Measurements from ENCODE around the gene HOXA6. TPM values are rescaled to one million over a fixed set of nuclear protein-coding genes. Genes with fewer than 3 reads are reported as not detected.

HOXA6 gene
- total RNA-seq, 1 experiment from 2014 or later: 3.7 TPM

DNA sequence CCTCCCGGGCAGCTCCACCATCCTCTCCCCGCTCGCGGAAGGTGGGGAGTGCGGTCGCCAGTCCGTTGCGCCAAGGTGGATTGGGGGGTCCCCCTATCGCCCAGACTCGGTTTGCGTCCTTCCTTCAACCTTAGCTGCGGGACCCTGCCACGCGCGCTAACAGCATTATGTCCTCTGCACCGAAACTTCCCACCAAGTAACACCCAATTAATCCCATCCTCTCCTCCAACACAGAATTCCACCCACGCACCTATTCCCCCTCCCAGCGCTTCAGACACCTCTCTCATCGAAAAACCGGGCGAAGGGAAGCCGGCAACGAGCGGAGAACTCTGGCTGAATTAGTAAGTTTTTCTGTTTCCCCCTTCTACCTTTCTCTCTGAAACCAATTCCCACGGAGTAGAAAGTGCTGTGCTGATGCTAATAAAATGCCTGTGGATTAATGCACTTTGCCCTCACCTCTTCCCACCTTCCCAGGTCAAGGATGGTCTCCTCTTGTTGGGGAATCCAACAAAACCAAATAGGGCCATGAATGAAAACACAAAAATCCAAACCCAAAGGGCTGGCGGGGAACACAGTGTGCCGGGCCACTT, 3.9 kb upstream of the HOXA6 start:
- DNase-seq (ENCODE audit: low read depth): peak; percentile 18

DNA sequence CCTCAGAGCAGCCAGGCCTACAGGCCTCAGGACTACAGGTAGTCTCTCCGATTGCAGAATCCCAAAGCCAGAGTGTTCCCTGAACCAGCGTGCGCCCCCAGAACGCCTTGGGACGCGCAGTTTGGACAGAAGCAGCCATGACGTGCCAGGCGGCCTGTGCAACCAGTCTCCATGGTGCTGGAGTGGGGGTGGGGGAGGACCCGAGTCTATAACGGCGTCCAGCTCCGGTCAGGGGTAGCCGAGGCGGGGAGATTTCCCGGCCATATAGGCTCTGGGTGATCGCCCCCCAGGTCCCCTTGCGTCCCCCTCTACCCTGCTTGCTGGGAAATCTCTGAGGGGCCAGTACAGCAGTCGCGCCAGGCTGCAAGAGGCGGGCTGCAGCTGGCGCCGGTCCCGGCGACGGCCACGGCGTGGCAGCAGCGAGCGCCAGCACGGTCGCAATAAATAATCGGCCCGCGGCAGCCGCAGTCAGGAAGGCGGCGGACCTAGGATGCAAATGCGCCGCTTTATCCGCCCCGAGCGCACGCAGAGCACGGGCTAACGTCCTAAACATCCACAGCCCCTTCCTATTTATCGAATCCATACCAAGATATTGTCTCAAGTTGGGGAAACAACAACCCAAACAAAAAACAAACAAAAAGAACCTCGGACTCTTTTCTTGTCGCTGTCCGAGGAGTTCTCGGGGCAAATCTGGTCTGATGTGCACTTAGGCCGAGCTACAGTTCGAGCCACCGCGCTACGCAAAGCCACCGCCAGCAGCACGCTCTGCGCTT, 3.2 kb upstream of the HOXA6 start:
- peak; percentile 78 for DNase-seq (ENCODE audit: low read depth)

GRCh38 chr7:27149842-27150567, 2.4 kb upstream of the HOXA6 start:
- DNase-seq (ENCODE audit: low read depth): peak; percentile 45

GRCh38 chr7:27148756-27149641, 1.4 kb upstream of the HOXA6 start:
- peak; percentile 72 for DNase-seq (ENCODE audit: low read depth)

- DNase-seq (ENCODE audit: low read depth): peak; percentile 55
These were observed 619 bp upstream of the HOXA6 start for GRCh38 chr7:27148031-27148755.

- DNase-seq (ENCODE audit: low read depth): no peak
These were observed 929 bp downstream of the HOXA6 start for GRCh38 chr7:27146491-27147198.

GRCh38 chr7:27145914-27146412, 1.6 kb downstream of the HOXA6 start:
- DNase-seq (ENCODE audit: low read depth): no peak

GRCh38 chr7:27145165-27145913, 2.2 kb downstream of the HOXA6 start:
- DNase-seq (ENCODE audit: low read depth): no peak

GRCh38 chr7:27144781-27145164, 2.8 kb downstream of the HOXA6 start:
- no peak for DNase-seq (ENCODE audit: low read depth)

GRCh38 chr7:27143950-27144780, 3.4 kb downstream of the HOXA6 start:
- DNase-seq (ENCODE audit: low read depth): no peak

DNA sequence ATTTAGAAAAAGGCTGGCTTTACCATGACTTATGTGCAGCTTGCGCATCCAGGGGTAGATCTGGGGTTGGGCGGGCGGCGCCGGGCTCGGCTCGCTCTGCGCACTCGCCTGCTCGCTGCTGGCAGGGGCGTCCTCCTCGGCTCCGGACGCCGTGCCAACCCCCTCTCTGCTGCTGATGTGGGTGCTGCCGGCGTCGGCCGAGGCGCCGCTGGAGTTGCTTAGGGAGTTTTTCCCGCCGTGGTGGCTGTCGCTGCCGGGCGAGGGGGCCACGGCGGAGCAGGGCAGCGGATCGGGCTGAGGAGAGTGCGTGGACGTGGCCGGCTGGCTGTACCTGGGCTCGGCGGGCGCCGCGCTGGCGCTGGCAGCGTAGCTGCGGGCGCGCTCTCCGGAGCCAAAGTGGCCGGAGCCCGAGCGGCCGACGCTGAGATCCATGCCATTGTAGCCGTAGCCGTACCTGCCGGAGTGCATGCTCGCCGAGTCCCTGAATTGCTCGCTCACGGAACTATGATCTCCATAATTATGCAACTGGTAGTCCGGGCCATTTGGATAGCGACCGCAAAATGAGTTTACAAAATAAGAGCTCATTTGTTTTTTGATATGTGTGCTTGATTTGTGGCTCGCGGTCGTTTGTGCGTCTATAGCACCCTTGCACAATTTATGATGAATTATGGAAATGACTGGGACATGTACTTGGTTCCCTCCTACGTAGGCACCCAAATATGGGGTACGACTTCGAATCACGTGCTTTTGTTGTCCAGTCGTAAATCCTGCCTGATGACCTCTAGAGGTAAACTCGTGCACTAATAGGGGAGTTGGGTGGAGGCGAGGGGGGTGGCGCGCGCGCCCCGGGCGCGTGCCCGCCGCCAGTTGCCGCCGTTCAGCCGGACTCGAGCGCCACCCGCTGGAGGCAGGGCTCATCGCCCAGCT, 4.3 kb downstream of the HOXA6 start, which contains the start of gene HOXA5:
Gene HOXA5 (minus strand): TSS at position 659 of the 927 bp plus-strand sequence. CDS start 74 bp downstream, at position 585.
- DNase-seq (ENCODE audit: low read depth): peak; percentile 89

DNA sequence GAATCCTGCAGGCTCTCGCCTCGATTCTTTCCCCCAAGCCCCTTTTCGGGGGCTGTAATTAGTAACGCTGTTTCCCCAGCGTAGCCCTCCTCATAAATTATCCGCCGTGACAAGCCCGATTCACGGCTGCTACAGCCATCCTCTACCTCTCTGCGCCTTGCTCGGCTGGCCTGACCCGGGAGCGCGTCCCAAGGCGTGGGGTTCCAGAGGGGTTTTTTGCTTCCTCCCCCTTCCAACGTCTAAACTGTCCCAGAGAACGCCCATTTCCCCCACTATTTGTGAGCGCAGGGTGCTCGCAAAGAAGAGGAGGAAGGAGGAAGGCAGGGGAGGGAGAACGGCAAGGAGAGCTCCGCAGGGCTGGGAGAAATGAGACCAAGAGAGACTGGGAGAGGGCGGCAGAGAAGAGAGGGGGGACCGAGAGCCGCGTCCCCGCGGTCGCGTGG, 5.0 kb downstream of the HOXA6 start:
- no peak for DNase-seq (ENCODE audit: low read depth)

- no peak for DNase-seq (ENCODE audit: low read depth)
These were observed 5.5 kb downstream of the HOXA6 start for GRCh38 chr7:27141923-27142579.

DNA sequence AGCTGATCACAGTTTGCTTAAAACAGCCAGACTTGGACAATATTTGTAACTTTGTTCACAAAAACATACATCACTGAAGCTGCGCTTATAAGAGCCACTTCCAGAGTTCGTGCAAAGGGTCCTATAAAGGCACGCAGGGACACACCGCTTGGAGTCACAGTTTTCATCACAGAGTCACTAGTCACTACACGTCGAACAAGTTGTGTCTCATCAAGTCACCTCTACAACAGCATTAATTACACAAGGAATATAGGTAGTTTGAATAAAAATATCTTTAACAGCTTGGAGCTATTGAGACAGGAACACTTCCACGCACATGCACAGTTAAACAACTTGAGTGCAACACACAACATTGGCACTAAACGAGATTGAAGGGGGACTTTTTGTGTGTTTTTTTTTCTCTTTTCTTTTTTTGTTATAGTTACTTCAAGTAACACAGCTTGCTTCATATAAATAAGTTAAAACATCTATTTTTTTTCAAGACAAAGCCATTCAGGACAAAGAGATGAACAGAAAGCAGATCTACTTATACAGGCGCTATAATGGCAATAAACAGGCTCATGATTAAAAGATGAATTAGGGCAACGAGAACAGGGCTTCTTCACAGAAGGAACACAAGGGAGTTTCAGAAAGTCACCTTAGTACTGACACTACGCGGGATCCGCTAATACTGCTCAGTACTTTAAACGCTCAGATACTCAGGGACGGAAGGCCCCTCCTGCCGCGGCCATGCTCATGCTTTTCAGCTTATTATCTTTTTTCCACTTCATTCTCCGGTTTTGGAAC, 6.2 kb downstream of the HOXA6 start:
- DNase-seq (ENCODE audit: low read depth): no peak

DNA sequence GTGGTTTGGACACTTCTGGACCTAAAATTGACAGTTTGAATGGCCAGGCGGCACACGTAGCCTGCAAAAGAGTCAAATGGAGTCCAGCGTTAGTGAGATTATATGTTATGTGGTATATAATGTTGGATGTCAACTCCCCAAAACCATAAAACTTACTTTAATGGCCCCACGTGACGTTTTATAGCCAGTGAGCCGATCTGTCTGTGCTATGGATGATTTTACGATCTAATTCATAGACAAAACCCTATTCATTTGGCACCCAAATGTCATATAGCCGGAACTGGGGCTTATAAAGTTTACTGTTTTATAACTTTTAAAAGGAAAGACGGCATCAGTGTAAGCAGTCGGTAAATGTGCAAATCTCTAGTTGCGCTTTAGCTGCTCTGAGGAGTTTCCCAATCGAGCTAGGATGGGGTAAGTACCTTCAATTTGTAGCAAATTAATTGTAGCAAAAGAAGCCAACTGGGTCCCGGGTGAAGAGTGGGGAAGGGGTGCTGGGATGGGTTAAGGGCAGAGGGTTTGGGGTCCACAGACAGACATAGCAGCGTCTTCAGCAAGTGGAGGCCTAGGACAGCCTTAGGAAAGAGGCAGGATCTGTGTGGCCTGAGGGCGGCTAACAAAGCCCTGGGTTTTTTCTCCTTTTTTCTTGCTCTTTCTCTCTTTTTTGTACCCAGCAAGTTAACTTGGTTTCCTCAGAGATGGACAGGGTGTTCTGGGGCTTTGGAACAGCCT, 7.3 kb downstream of the HOXA6 start:
- no peak for DNase-seq (ENCODE audit: low read depth)
